ENCODE data around the gene SLC27A6.

- TF ChIP-seq CTCF (IDR thresholded peaks at IDR 0.05): no peak
- TF ChIP-seq POLR2AphosphoS5 (IDR thresholded peaks at IDR 0.05): no peak
- no peak for TF ChIP-seq POLR2A (IDR thresholded peaks at IDR 0.05)
- TF ChIP-seq EP300 (IDR thresholded peaks at IDR 0.05): no peak
Measured at GRCh38 chr5:129001841-129002526, 36.7 kb downstream of the SLC27A6 start.

Measured in sigmoid colon (tissue), 4 donors.